Loucy (cell line): ENCODE data around the gene SLC29A3.

ENCODE experiments used
- CTCF ChIP-seq: fragments of 200-600 bp; sonication (generic); conservative IDR thresholded peaks from 2 replicates; pipeline ENCODE4 v1.5.1; 2014; ENCODE audit warnings: mild to moderate bottlenecking, antibody characterized with exemption, low read length
- EZH2phosphoT487 ChIP-seq: fragments of 200-600 bp; IDR thresholded peaks from 2 replicates; pipeline ENCODE4 v1.6.1; 2018; ENCODE audit warnings: antibody characterized with exemption, mild to moderate bottlenecking, moderate library complexity, borderline replicate concordance

DNA sequence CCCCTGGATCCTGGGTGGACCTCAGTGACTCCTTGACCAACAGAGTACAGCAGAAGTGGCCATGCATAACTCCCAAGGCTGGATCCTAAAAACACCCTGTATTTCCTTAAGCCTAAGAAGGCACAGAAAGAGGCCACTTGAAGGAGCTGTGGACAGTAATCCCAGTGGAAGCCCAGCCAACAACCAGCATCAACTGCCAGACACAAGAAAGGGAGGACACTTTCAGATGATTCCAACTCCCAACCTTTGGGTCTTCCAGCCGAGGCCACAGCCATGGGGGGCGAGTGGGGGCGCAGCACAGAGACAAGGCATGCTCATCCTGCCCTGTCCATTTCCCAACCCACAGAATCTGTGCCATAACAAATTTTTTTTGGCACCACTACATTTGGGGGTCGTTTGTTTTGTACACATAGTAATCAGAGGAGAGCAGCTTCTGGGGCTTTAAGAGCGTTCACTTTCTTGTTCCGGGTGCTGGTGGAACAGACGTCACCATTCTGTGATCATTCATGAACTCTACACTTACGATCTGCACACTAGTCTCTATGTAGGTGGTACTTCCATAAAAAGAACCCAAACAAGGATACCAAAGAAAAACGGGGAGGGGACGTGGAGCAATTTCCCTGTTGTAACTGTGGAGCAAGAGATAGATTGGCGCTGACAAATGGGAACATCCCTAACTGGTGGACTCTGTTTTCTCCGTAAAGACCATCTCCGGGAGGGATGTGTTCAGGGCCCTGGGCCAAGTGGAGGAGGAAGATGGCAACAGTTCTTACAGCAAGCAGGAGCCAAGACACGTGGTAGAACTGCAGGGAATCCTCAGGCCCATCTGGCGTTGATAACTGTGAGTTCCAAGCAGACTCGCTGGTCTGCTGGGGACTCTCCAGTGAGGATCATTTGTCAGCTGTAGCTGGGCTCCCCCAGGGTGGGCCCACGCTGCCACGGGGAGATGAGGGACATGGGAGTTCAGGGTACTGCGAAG, 6.0 kb upstream of the SLC29A3 start:
- TF ChIP-seq CTCF (no peak), EZH2phosphoT487 (no peak)
